ENCODE data around the gene OR9I1.

DNA sequence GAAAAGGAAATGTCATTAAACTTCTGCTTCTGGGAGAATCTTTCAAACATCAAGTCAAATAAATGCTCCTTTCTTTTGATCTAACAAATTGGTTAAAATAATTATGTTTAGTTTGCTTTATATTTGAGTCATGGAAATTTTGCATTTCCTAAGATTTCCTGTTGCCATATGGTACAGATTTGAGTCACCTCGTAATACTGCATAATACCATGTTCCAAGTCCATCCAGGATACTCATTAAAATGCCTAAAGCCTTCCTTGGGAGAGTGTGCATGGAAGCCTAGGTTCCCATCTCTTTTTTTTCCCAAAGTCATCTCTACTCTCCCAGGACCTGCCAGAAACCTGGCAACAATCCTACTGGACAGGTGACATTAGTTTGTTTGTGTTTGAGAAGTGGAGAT is 4.2 kb downstream of the OR9I1 start:
- no peak for TF ChIP-seq CTCF (conservative IDR thresholded peaks at IDR 0.05 in 1 of 2, IDR thresholded peaks at IDR 0.05 in 1 of 2; ENCODE audit: extremely low read depth in 1 of 2, insufficient read depth in 1 of 2, low read depth in 1 of 2, low read length in 2 of 2)
- TF ChIP-seq EZH2 (IDR thresholded peaks at IDR 0.05; ENCODE audit: borderline replicate concordance, low read length) = no peak
